Activated T-cell treated with anti-CD3 and anti-CD28 coated beads, Interleukin-2, amount 50 U/mL, for 72 hours (primary cell): ENCODE results near the gene TRPM2. TPM values are rescaled to one million over a fixed set of nuclear protein-coding genes. Genes with fewer than 3 reads are reported as not detected.
A peak's percentile ranks its signal among the peaks of the same experiment; 100 is the strongest.
"Not testable (repeated sequence)": the region's sequence is repeated elsewhere in the genome, so short reads cannot be mapped to it uniquely, and the experiment has no call there.

Source experiments
- ATAC-seq, 2 donors: fragments of 150-1000 bp; cut with Tn5 transposase; replicated peaks in 1 of 2; 2 replicates each; pipeline ENCODE4 v1.10.0; 2021; ENCODE audit warnings: moderate library complexity in 2 of 2, mild to moderate bottlenecking in 1 of 2
- DNase-seq, 2 donors: peaks; one replicate each; pipeline ENCODE4 v3.0.0; 2021 to 2022; ENCODE audit warnings: mixed read lengths in 1 of 2
- H3K27ac Mint-ChIP-seq: one replicate; pipeline ENCODE4 v1.8.0; 2022; ENCODE audit warnings: mild to moderate bottlenecking, moderate library complexity, mixed read lengths
- H3K27me3 Mint-ChIP-seq: one replicate; pipeline ENCODE4 v1.8.0; 2022; ENCODE audit warnings: low read depth, mixed read lengths
- H3K36me3 Mint-ChIP-seq, 2 donors: one replicate each; pipeline ENCODE4 v1.8.0; 2022; ENCODE audit warnings: mixed read lengths in 2 of 2, mild to moderate bottlenecking in 1 of 2; ENCODE audit not compliant: insufficient read depth in 2 of 2
- H3K4me1 Mint-ChIP-seq: one replicate; pipeline ENCODE4 v1.8.0; 2022; ENCODE audit warnings: low read depth, mixed read lengths
- H3K4me3 Mint-ChIP-seq, 2 donors: one replicate each; pipeline ENCODE4 v1.8.0; 2022; ENCODE audit warnings: mild to moderate bottlenecking in 2 of 2, mixed read lengths in 2 of 2, moderate library complexity in 2 of 2
- H3K9me3 Mint-ChIP-seq, 2 donors: one replicate each; pipeline ENCODE4 v1.8.0; 2022; ENCODE audit warnings: mixed read lengths in 2 of 2
- total RNA-seq, 2 donors: library from RNA; stranded (reverse); gene quantifications; one replicate each; pipeline ENCODE4 v1.2.3, GENCODE V29; 2022

The TRPM2 gene
- total RNA-seq, 2 donors from 2014 or later: 2.4 to 3.2 TPM

GRCh38 chr21:44405948-44406872, 52.8 kb downstream of the TRPM2 start:
- no peak overlapping the region for H3K27ac Mint-ChIP-seq
- peaks cover 0 to 2% of the 10 kb centered on the region in 2 donors for H3K9me3 Mint-ChIP-seq
- no peak overlapping the region for H3K4me3 Mint-ChIP-seq
- DNase-seq (no peak), ATAC-seq (no peak)
- peaks cover 2 to 6% of the 10 kb centered on the region in 2 donors for H3K36me3 Mint-ChIP-seq
- no peaks in the 10 kb centered on the region for H3K27me3 Mint-ChIP-seq
- peaks cover 7% of the 10 kb centered on the region for H3K4me1 Mint-ChIP-seq

- H3K27me3 Mint-ChIP-seq: no peaks in the 10 kb centered on the region
- H3K27ac Mint-ChIP-seq: peak overlapping the region; percentile 81
- no peak overlapping the region for H3K4me3 Mint-ChIP-seq
- ATAC-seq (peak; percentile 15 to 21), DNase-seq (no peak)
- peaks cover 7% of the 10 kb centered on the region for H3K4me1 Mint-ChIP-seq
- peaks cover 2 to 6% of the 10 kb centered on the region in 2 donors for H3K36me3 Mint-ChIP-seq
- H3K9me3 Mint-ChIP-seq: peaks cover 0 to 2% of the 10 kb centered on the region in 2 donors
Measured at GRCh38 chr21:44406953-44407352, 53.5 kb downstream of the TRPM2 start.

GRCh38 chr21:44407493-44407892, 54.1 kb downstream of the TRPM2 start:
- ATAC-seq: peak; percentile 92 to 95
- peaks cover 0 to 2% of the 10 kb centered on the region in 2 donors for H3K9me3 Mint-ChIP-seq
- no peaks in the 10 kb centered on the region for H3K27me3 Mint-ChIP-seq
- peak; percentile 51 to 57 for DNase-seq
- no peak overlapping the region for H3K27ac Mint-ChIP-seq
- H3K4me3 Mint-ChIP-seq: no peak overlapping the region
- H3K36me3 Mint-ChIP-seq: peaks cover 2 to 6% of the 10 kb centered on the region in 2 donors
- H3K4me1 Mint-ChIP-seq: peaks cover 7% of the 10 kb centered on the region

- ATAC-seq (no peak), DNase-seq (no peak)
- H3K4me3 Mint-ChIP-seq: peak overlapping the region in 1 of 2 donors; percentile 20
- H3K4me1 Mint-ChIP-seq: peaks cover 7% of the 10 kb centered on the region
- H3K27me3 Mint-ChIP-seq: no peaks in the 10 kb centered on the region
- H3K36me3 Mint-ChIP-seq: peaks cover 2 to 6% of the 10 kb centered on the region in 2 donors
- H3K9me3 Mint-ChIP-seq: peaks cover 0 to 2% of the 10 kb centered on the region in 2 donors
- no peak overlapping the region for H3K27ac Mint-ChIP-seq
Measured at GRCh38 chr21:44408226-44408625, 54.8 kb downstream of the TRPM2 start.

- ATAC-seq: no peak
- H3K4me3 Mint-ChIP-seq: no peak overlapping the region
- DNase-seq: no peak
- no peaks in the 10 kb centered on the region for H3K27me3 Mint-ChIP-seq
- H3K9me3 Mint-ChIP-seq: peaks cover 0 to 2% of the 10 kb centered on the region in 2 donors
- H3K4me1 Mint-ChIP-seq: no peaks in the 10 kb centered on the region
- no peak overlapping the region for H3K27ac Mint-ChIP-seq
- peaks cover 2 to 4% of the 10 kb centered on the region in 2 donors for H3K36me3 Mint-ChIP-seq
Measured at GRCh38 chr21:44413566-44414290, 60.3 kb downstream of the TRPM2 start.

GRCh38 chr21:44414291-44415072, 61.1 kb downstream of the TRPM2 start:
- no peaks in the 10 kb centered on the region for H3K4me1 Mint-ChIP-seq

GRCh38 chr21:44415073-44416025, 61.9 kb downstream of the TRPM2 start:
- H3K4me3 Mint-ChIP-seq: no peak overlapping the region
- ATAC-seq (no peak), DNase-seq (no peak)
- H3K27ac Mint-ChIP-seq: no peak overlapping the region
- no peaks in the 10 kb centered on the region for H3K27me3 Mint-ChIP-seq
- H3K9me3 Mint-ChIP-seq: peaks cover 4 to 6% of the 10 kb centered on the region in 2 donors
- H3K36me3 Mint-ChIP-seq: peaks cover 1 to 5% of the 10 kb centered on the region in 2 donors
- no peaks in the 10 kb centered on the region for H3K4me1 Mint-ChIP-seq

More at GRCh38 chr21:44414291-44415072, 61.1 kb downstream of the TRPM2 start:
- Mint-ChIP-seq H3K36me3 (peaks cover 1 to 2% of the 10 kb centered on the region in 2 donors), H3K27ac (no peak overlapping the region), H3K9me3 (peaks cover 2 to 4% of the 10 kb centered on the region in 2 donors), H3K27me3 (no peaks in the 10 kb centered on the region), H3K4me3 (no peak overlapping the region)
- DNase-seq (no peak), ATAC-seq (no peak)

- Mint-ChIP-seq H3K36me3 (peaks cover 1 to 5% of the 10 kb centered on the region in 2 donors), H3K4me1 (no peaks in the 10 kb centered on the region), H3K27ac (no peak overlapping the region), H3K4me3 (no peak overlapping the region), H3K9me3 (peaks cover 4 to 6% of the 10 kb centered on the region in 2 donors), H3K27me3 (no peaks in the 10 kb centered on the region)
- no peak for ATAC-seq
- no peak for DNase-seq
Measured at GRCh38 chr21:44416193-44416592, 62.8 kb downstream of the TRPM2 start.

- not testable (repeated sequence) for H3K36me3 Mint-ChIP-seq, H3K4me3 Mint-ChIP-seq, DNase-seq, H3K27ac Mint-ChIP-seq, H3K4me1 Mint-ChIP-seq, H3K27me3 Mint-ChIP-seq, ATAC-seq, H3K9me3 Mint-ChIP-seq
Measured at GRCh38 chr21:44417621-44418107, 64.2 kb downstream of the TRPM2 start.

GRCh38 chr21:44418108-44418875, 64.9 kb downstream of the TRPM2 start:
- H3K9me3 Mint-ChIP-seq: peaks cover 4 to 6% of the 10 kb centered on the region in 2 donors
- no peak overlapping the region for H3K27ac Mint-ChIP-seq
- H3K27me3 Mint-ChIP-seq: no peaks in the 10 kb centered on the region
- H3K4me3 Mint-ChIP-seq: no peak overlapping the region
- H3K36me3 Mint-ChIP-seq: peaks cover 1 to 5% of the 10 kb centered on the region in 2 donors
- no peaks in the 10 kb centered on the region for H3K4me1 Mint-ChIP-seq
- ATAC-seq (no peak), DNase-seq (no peak)

- Mint-ChIP-seq H3K36me3 (peaks cover 1 to 5% of the 10 kb centered on the region in 2 donors), H3K4me3 (no peak overlapping the region), H3K9me3 (peaks cover 4 to 6% of the 10 kb centered on the region in 2 donors), H3K4me1 (no peaks in the 10 kb centered on the region), H3K27me3 (no peaks in the 10 kb centered on the region), H3K27ac (no peak overlapping the region)
- no peak for ATAC-seq
- DNase-seq: no peak
Measured at GRCh38 chr21:44418876-44419230, 65.4 kb downstream of the TRPM2 start.
